Astrocyte (in vitro differentiated cells and primary cell): ENCODE measurements around the gene ASXL1.

Source experiments
- EZH2 ChIP-seq: IDR thresholded peaks from 2 replicates; pipeline ENCODE4 v1.6.1; 2012; ENCODE audit warnings: mild to moderate bottlenecking, low read length, inconsistent platforms; ENCODE audit not compliant: insufficient read depth
- TF ChIP-seq, protein P1 (sequence below): IDR thresholded peaks from 2 replicates; pipeline ENCODE4 v1.5.1; 2011; ENCODE audit warnings: low read depth, mild to moderate bottlenecking, inconsistent platforms, low read length, moderate library complexity; ENCODE audit not compliant: insufficient read depth

DNA sequence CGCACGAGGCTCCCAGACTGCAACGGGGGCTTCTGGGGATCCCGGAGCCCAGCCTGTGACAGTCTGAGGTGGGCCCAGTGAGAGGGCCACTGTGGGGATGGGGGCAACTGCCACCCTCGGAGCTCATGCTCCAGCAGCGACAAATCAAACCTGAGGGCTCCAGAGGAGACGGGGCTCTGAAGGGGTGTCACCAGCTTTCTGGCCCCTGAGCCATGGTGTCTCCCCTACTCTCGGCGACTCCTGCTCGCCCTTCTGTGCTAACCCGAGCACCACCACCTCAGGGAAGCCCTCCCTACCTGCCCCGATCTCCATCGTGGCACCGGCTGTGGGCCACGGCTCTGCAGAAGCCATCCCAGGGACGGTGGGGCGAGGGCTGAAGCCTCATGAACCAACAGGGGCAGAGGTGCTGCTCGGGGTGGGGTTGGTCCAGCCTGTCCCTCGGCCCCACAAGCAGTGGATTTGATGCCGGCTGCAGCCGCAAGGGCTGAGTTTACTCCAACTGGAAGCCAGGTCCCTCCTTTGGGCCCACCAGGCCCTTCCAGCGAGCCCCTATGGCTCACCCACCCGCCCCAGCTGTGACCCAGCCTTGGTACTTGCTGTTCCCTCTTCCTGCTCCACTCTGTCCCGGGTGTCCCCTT is 102.7 kb downstream of the ASXL1 start:
- TF ChIP-seq, protein P1, sequence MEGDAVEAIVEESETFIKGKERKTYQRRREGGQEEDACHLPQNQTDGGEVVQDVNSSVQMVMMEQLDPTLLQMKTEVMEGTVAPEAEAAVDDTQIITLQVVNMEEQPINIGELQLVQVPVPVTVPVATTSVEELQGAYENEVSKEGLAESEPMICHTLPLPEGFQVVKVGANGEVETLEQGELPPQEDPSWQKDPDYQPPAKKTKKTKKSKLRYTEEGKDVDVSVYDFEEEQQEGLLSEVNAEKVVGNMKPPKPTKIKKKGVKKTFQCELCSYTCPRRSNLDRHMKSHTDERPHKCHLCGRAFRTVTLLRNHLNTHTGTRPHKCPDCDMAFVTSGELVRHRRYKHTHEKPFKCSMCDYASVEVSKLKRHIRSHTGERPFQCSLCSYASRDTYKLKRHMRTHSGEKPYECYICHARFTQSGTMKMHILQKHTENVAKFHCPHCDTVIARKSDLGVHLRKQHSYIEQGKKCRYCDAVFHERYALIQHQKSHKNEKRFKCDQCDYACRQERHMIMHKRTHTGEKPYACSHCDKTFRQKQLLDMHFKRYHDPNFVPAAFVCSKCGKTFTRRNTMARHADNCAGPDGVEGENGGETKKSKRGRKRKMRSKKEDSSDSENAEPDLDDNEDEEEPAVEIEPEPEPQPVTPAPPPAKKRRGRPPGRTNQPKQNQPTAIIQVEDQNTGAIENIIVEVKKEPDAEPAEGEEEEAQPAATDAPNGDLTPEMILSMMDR: no peak
- no peak for TF ChIP-seq EZH2
